Keratinocyte (primary cell): ENCODE results near the gene DNTTIP2.

Source experiments
- CTCF ChIP-seq, 3 experiments: IDR thresholded peaks in 1 of 3; conservative IDR thresholded peaks in 1 of 3; optimal IDR thresholded peaks in 1 of 3; 2 replicates in 2 of 3; 3 replicates in 1 of 3; pipeline versions ENCODE3 to v1.5.1; 2011; ENCODE audit warnings: low read length in 3 of 3, mild to moderate bottlenecking in 3 of 3, moderate library complexity in 2 of 3, control low read depth in 1 of 3, inconsistent platforms in 1 of 3; ENCODE audit not compliant: insufficient read depth in 2 of 3; ENCODE audit errors: extremely low read depth in 1 of 3
- EZH2 ChIP-seq: IDR thresholded peaks from one replicate; pipeline ENCODE4 v1.6.1; 2012; ENCODE audit warnings: inconsistent platforms, mild to moderate bottlenecking, low read length, moderate library complexity

DNA sequence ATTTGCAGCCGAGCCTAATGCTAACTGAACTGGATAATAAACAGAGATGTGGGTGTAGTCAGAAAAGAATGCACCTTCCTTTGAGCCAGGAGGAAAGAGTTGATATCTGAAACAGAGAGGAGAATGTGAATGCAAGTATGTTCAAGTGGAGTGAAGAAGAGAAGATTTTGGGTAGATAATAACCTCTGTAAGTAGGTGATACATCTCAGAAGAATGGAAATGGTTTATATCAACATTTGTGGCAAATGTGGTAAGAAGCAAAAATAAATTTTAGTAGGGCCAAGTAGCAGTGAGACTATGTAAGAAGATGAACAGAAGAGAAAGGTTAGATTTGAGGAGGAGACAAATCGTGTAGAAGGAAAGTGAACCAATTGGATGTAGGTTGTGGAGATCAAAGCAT is 1.7 kb upstream of the DNTTIP2 start:
- TF ChIP-seq CTCF (optimal IDR thresholded peaks at IDR 0.05 in 1 of 3, IDR thresholded peaks at IDR 0.05 in 1 of 3, conservative IDR thresholded peaks at IDR 0.05 in 1 of 3; ENCODE audit: extremely low read depth in 1 of 3, insufficient read depth in 2 of 3, low read length in 3 of 3) (no peak), EZH2 (no peak)
